ENCODE data around the gene FRAT1.

Gene FRAT1

GRCh38 chr10:97365761-97366351 is 46.8 kb downstream of the FRAT1 start (continued):
- TF ChIP-seq ZSCAN4 (tag by site-specific recombination; IDR thresholded peaks at IDR 0.05) (no peak), ZNF140 (tag by site-specific recombination; IDR thresholded peaks at IDR 0.05) (no peak), ZNF26 (tag by site-specific recombination; IDR thresholded peaks at IDR 0.05) (no peak), KLF9 (tag by site-specific recombination; IDR thresholded peaks at IDR 0.05; ENCODE audit: low read depth) (no peak), IKZF3 (tag by site-specific recombination; IDR thresholded peaks at IDR 0.05) (no peak), ZNF37A (tag by site-specific recombination; IDR thresholded peaks at IDR 0.05) (no peak), ZNF175 (tag by site-specific recombination; IDR thresholded peaks at IDR 0.05) (no peak), ZBTB1 (tag by site-specific recombination; IDR thresholded peaks at IDR 0.05) (no peak), OVOL3 (tag by site-specific recombination; IDR thresholded peaks at IDR 0.05) (no peak), ZNF785 (tag by site-specific recombination; IDR thresholded peaks at IDR 0.05) (no peak)

GRCh38 chr10:97366572-97366971 is 47.5 kb downstream of the FRAT1 start:
- Histone ChIP-seq H3K4me1 (ENCODE audit: control insufficient read depth, insufficient read depth, low read length) (no peaks in the 10 kb centered on the region), H3K36me3 (ENCODE audit: control insufficient read depth in 2 of 2, insufficient read depth in 1 of 2, low read length in 2 of 2) (peaks cover 0 to 80% of the 10 kb centered on the region in 2 experiments), H3K4me3 (ENCODE audit: low read depth, low read length) (no peak overlapping the region), H3K27ac (ENCODE audit: extremely low read depth, low read depth, low read length) (no peak overlapping the region), H3K9me3 (ENCODE audit: control insufficient read depth, insufficient read depth, low read depth, low read length) (no peaks in the 10 kb centered on the region)
- POLR2A ChIA-PET = no interaction called here
- TF ChIP-seq KLF16 (tag by site-specific recombination; IDR thresholded peaks at IDR 0.05) (no peak), ZNF248 (tag by site-specific recombination; IDR thresholded peaks at IDR 0.05) (no peak), ZFP69B (tag by site-specific recombination; IDR thresholded peaks at IDR 0.05) (no peak), ZNF654 (tag by site-specific recombination; IDR thresholded peaks at IDR 0.05; ENCODE audit: low read depth) (no peak)
- CTCF ChIA-PET = no interaction called here

GRCh38 chr10:97367126-97367649 is 48.1 kb downstream of the FRAT1 start:
- Histone ChIP-seq H3K27ac (ENCODE audit: extremely low read depth, low read depth, low read length) (no peak overlapping the region), H3K36me3 (ENCODE audit: control insufficient read depth in 2 of 2, insufficient read depth in 1 of 2, low read length in 2 of 2) (peaks cover 0 to 86% of the 10 kb centered on the region in 2 experiments), H3K9me3 (ENCODE audit: control insufficient read depth, insufficient read depth, low read depth, low read length) (no peaks in the 10 kb centered on the region), H3K4me1 (ENCODE audit: control insufficient read depth, insufficient read depth, low read length) (no peaks in the 10 kb centered on the region), H3K4me3 (ENCODE audit: low read depth, low read length) (no peak overlapping the region)
- TF ChIP-seq GLI4 (tag by site-specific recombination; IDR thresholded peaks at IDR 0.05) = no peak
- TF ChIP-seq ZBTB1 (tag by site-specific recombination; IDR thresholded peaks at IDR 0.05) = no peak
- no peak for TF ChIP-seq ZBTB44 (tag by site-specific recombination; IDR thresholded peaks at IDR 0.05)
- no peak for TF ChIP-seq KLF1 (tag by site-specific recombination; IDR thresholded peaks at IDR 0.05)
- no peak for TF ChIP-seq ZNF140 (tag by site-specific recombination; IDR thresholded peaks at IDR 0.05)
- TF ChIP-seq ZNF544 (tag by site-specific recombination; IDR thresholded peaks at IDR 0.05) = no peak
- TF ChIP-seq ZNF202 (tag by site-specific recombination; IDR thresholded peaks at IDR 0.05; ENCODE audit: borderline replicate concordance) = no peak
- TF ChIP-seq ZNF239 (tag by site-specific recombination; IDR thresholded peaks at IDR 0.05) = no peak
- no peak for TF ChIP-seq ZNF623 (tag by site-specific recombination; IDR thresholded peaks at IDR 0.05)
- TF ChIP-seq ZBTB6 (tag by site-specific recombination; IDR thresholded peaks at IDR 0.05) = no peak
- no peak for TF ChIP-seq ZNF302 (tag by site-specific recombination; IDR thresholded peaks at IDR 0.05; ENCODE audit: low read depth)
- no peak for TF ChIP-seq ZSCAN30 (tag by site-specific recombination; IDR thresholded peaks at IDR 0.05)
- no peak for TF ChIP-seq BCL11B (tag by site-specific recombination; IDR thresholded peaks at IDR 0.05; ENCODE audit: low read depth)
- TF ChIP-seq SALL2 (tag by site-specific recombination; IDR thresholded peaks at IDR 0.05; ENCODE audit: borderline replicate concordance) = no peak
- TF ChIP-seq ZNF211 (tag by site-specific recombination; IDR thresholded peaks at IDR 0.05; ENCODE audit: low read depth) = no peak
- TF ChIP-seq HOXC10 (CRISPR knock-in tag; IDR thresholded peaks at IDR 0.05) = no peak
- CTCF ChIA-PET = no interaction called here
- POLR2A ChIA-PET = no interaction called here
